Measurements from ENCODE around the gene PLIN1. TPM values are rescaled to one million over a fixed set of nuclear protein-coding genes. Genes with fewer than 3 reads are reported as not detected.

The PLIN1 gene
- total and polyA plus RNA-seq, 2 donors (not counting 3 experiments of a cell fraction or from before 2014, with no cell fraction given), result 0.07 TPM; not detected in 1

DNA sequence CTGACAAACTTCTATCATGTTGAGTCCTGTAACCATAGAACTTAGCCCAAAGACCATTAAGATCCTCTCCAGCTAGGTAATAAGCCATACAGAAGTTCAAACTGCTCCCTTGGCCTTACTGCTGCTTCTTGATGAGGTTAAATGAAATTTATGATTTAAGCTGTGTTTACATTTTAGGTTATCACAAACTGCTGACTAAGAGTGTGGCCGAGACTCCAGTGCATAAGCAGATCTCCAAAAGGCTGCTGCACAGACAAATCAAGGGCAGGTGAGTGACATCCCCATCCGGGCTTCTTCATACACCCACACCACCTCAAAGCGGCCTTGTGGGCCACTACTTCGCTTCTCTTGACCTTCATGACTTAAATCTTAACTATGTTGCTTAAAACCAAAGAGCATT is 62.9 kb downstream of the PLIN1 start:
- Histone ChIP-seq H3K9ac (replicated peaks; ENCODE audit: extremely low read depth, insufficient read depth, low read length) (no peak overlapping the region), H3K27me3 (ENCODE audit: control insufficient read depth in 2 of 2, insufficient read depth in 2 of 2, low read length in 2 of 2) (no peaks in the 10 kb centered on the region), H3K79me2 (ENCODE audit: control insufficient read depth, insufficient read depth, low read length) (no peaks in the 10 kb centered on the region), H4K20me1 (replicated peaks; ENCODE audit: control insufficient read depth, extremely low read depth, insufficient read depth, low read length) (no peaks in the 10 kb centered on the region), H3K9me1 (replicated peaks; ENCODE audit: control insufficient read depth, extremely low read depth, insufficient read depth, low read length) (no peaks in the 10 kb centered on the region), H3K4me1 (ENCODE audit: control insufficient read depth, extremely low read depth, insufficient read depth, low read length) (no peaks in the 10 kb centered on the region), H3K4me3 (replicated peaks in 1 of 3; ENCODE audit: insufficient read depth in 1 of 3, low read depth in 1 of 3, low read length in 3 of 3) (no peak overlapping the region), H2AFZ (ENCODE audit: low read depth, low read length) (no peak overlapping the region), H3K36me3 (ENCODE audit: control insufficient read depth in 2 of 2, extremely low read depth in 1 of 2, insufficient read depth in 2 of 2, low read length in 2 of 2) (peaks cover 0 to 19% of the 10 kb centered on the region in 2 experiments), H3K9me3 (replicated peaks; ENCODE audit: control insufficient read depth, insufficient read depth, low read length) (no peaks in the 10 kb centered on the region), H3K27ac (ENCODE audit: insufficient read depth, low read depth, low read length) (no peak overlapping the region), H3K4me2 (ENCODE audit: insufficient read depth, low read length) (no peak overlapping the region)
- intact Hi-C loops (cut with micrococcal nuclease) (no loop called here), dilution Hi-C loops (cut with MboI; ENCODE audit: extremely low pct_ligation_motif_present, low sequenced_read_pairs) (no loop called here)
- ChIA-PET POLR2A (no interaction called here), CTCF (no interaction called here)
- no peak for FAIRE-seq
- DNase-seq (ENCODE audit: low read depth, low spot score), result no peak
- TF ChIP-seq EZH2 (IDR thresholded peaks at IDR 0.05; ENCODE audit: borderline replicate concordance, low read depth, low read length, severe bottlenecking) (no peak), FOS (IDR thresholded peaks at IDR 0.05; ENCODE audit: borderline replicate concordance, insufficient read depth, low read length) (no peak), MYC (IDR thresholded peaks at IDR 0.05; ENCODE audit: low read depth, low read length) (no peak), POLR2A (IDR thresholded peaks at IDR 0.05; ENCODE audit: low read depth, low read length) (no peak), JUN (IDR thresholded peaks at IDR 0.05; ENCODE audit: borderline replicate concordance, insufficient read depth, insufficient read length, low read depth) (no peak), POLR2AphosphoS5 (IDR thresholded peaks at IDR 0.05; ENCODE audit: insufficient read depth, low read depth, low read length) (no peak), GATA2 (IDR thresholded peaks at IDR 0.05; ENCODE audit: insufficient read depth, insufficient read length, low read depth, low read length) (no peak)
- TF ChIP-seq, protein P1, sequence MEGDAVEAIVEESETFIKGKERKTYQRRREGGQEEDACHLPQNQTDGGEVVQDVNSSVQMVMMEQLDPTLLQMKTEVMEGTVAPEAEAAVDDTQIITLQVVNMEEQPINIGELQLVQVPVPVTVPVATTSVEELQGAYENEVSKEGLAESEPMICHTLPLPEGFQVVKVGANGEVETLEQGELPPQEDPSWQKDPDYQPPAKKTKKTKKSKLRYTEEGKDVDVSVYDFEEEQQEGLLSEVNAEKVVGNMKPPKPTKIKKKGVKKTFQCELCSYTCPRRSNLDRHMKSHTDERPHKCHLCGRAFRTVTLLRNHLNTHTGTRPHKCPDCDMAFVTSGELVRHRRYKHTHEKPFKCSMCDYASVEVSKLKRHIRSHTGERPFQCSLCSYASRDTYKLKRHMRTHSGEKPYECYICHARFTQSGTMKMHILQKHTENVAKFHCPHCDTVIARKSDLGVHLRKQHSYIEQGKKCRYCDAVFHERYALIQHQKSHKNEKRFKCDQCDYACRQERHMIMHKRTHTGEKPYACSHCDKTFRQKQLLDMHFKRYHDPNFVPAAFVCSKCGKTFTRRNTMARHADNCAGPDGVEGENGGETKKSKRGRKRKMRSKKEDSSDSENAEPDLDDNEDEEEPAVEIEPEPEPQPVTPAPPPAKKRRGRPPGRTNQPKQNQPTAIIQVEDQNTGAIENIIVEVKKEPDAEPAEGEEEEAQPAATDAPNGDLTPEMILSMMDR (IDR thresholded peaks at IDR 0.05; ENCODE audit: extremely low read depth in 1 of 2, insufficient read depth in 1 of 2, low read depth in 1 of 2, low read length in 2 of 2), result no peak
- TF ChIP-seq, protein P2, sequence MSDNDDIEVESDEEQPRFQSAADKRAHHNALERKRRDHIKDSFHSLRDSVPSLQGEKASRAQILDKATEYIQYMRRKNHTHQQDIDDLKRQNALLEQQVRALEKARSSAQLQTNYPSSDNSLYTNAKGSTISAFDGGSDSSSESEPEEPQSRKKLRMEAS (IDR thresholded peaks at IDR 0.05; ENCODE audit: insufficient read depth, insufficient read length), result no peak
- no TSS peak for BruUV-seq (replicated peaks)

All from endothelial cell of umbilical vein (primary cell).